ENCODE measurements around the gene ODAD3. TPM values are rescaled to one million over a fixed set of nuclear protein-coding genes. Genes with fewer than 3 reads are reported as not detected.

Gene ODAD3
- total and polyA plus RNA-seq, 2 experiments from 2014 or later = 0.44 to 0.54 TPM

GRCh38 chr19:11373166-11373884 lies 61.6 kb downstream of the ODAD3 start:
- 20 to 23% methylated on average over 10 of the region's 10 CpGs for WGBS, 2 experiments (ENCODE audit: low coverage in 1 of 2, low lambda C conversion rate in 2 of 2, missing lambda C conversion rate in 2 of 2)
- H3K4me2 ChIP-seq (ENCODE audit: unreplicated experiment) = no peak overlapping the region
- H3K4me1 ChIP-seq (ENCODE audit: insufficient read depth) = peaks cover 23% of the 10 kb centered on the region
- H3K9ac ChIP-seq = no peak overlapping the region
- no peaks in the 10 kb centered on the region for H4K20me1 ChIP-seq (ENCODE audit: insufficient read depth)
- H3K4me3 ChIP-seq = no peak overlapping the region; the same call in 1 of the 2 replicates
- in situ Hi-C loops (cut with MboI) = no loop called here
- no peaks in the 10 kb centered on the region for H3K9me3 ChIP-seq (ENCODE audit: low read depth)
- peaks cover 15% of the 10 kb centered on the region for H3F3A ChIP-seq (ENCODE audit: insufficient read depth)
- no peak for TF ChIP-seq EZH2phosphoT487 (IDR thresholded peaks at IDR 0.05; ENCODE audit: insufficient read depth, low read depth)
- no peak for TF ChIP-seq EZH2 (IDR thresholded peaks at IDR 0.05; ENCODE audit: insufficient read depth, poor library complexity, severe bottlenecking)
- peak; percentile 42 for DNase-seq
- H3K27ac ChIP-seq = no peak overlapping the region
- H3K79me2 ChIP-seq (ENCODE audit: insufficient read depth) = no peaks in the 10 kb centered on the region
- no peaks in the 10 kb centered on the region for H3K9me2 ChIP-seq (ENCODE audit: insufficient read depth)
- H2AFZ ChIP-seq = peak overlapping the region; percentile 82; the same call in 1 of the 2 replicates
- H3K36me3 ChIP-seq (ENCODE audit: low read depth) = no peaks in the 10 kb centered on the region
- H3K27me3 ChIP-seq (replicated peaks; ENCODE audit: insufficient read depth) = no peaks in the 10 kb centered on the region

- in situ Hi-C loops (cut with MboI) = no loop called here
- Histone ChIP-seq H3K9me3 (ENCODE audit: low read depth) (no peaks in the 10 kb centered on the region), H3K4me2 (ENCODE audit: unreplicated experiment) (no peak overlapping the region), H2AFZ (no peak overlapping the region), H3K9ac (no peak overlapping the region), H3K27ac (no peak overlapping the region), H3K4me1 (ENCODE audit: insufficient read depth) (peaks cover 4% of the 10 kb centered on the region; the same call in 1 of the 2 replicates), H3K79me2 (ENCODE audit: insufficient read depth) (no peaks in the 10 kb centered on the region), H4K20me1 (ENCODE audit: insufficient read depth) (no peaks in the 10 kb centered on the region), H3K4me3 (no peak overlapping the region), H3K36me3 (ENCODE audit: low read depth) (no peaks in the 10 kb centered on the region), H3K27me3 (replicated peaks; ENCODE audit: insufficient read depth) (no peaks in the 10 kb centered on the region), H3K9me2 (ENCODE audit: insufficient read depth) (no peaks in the 10 kb centered on the region), H3F3A (ENCODE audit: insufficient read depth) (no peaks in the 10 kb centered on the region)
- TF ChIP-seq EZH2phosphoT487 (IDR thresholded peaks at IDR 0.05; ENCODE audit: insufficient read depth, low read depth) = no peak
- TF ChIP-seq EZH2 (IDR thresholded peaks at IDR 0.05; ENCODE audit: insufficient read depth, poor library complexity, severe bottlenecking) = no peak
- 93 to 100% methylated on average over 2 of the region's 2 CpGs for WGBS, 2 experiments (ENCODE audit: low coverage in 1 of 2, low lambda C conversion rate in 2 of 2, missing lambda C conversion rate in 2 of 2)
- no peak for DNase-seq
Measured at GRCh38 chr19:11370744-11371143, 64.2 kb downstream of the ODAD3 start.

Small RNAs within 50 kb of the gene (small RNA-seq; reads per million reads assigned to genes)
- gene RF00019 (ENCODE audit: low read depth, low replicate concordance) = not detected

Other genes starting within 250 kb of the ODAD3 start
- 215 and 278 TPM in 2 replicates for gene KANK2, start 237.6 kb downstream of the ODAD3 start, total RNA-seq (2014; rRNA removed; shearing (Covaris generic))
- gene KANK2, start 237.6 kb downstream of the ODAD3 start, polyA plus RNA-seq (2016; fragmentation: Nextera tagmentation; extraction: Ambion mirVana) = 76.3 and 77.1 TPM in 2 replicates
- gene ANGPTL8, start 195.5 kb downstream of the ODAD3 start, total RNA-seq (2014; rRNA removed; shearing (Covaris generic)) = 1.7 TPM in 1 of 2 replicates, not detected in the other
- not detected in 2 replicates for gene ANGPTL8, start 195.5 kb downstream of the ODAD3 start, polyA plus RNA-seq (2016; fragmentation: Nextera tagmentation; extraction: Ambion mirVana)
- gene DOCK6, start 172.6 kb downstream of the ODAD3 start, total RNA-seq (2014; rRNA removed; shearing (Covaris generic)) = 10.7 and 13.9 TPM in 2 replicates
- gene DOCK6, start 172.6 kb downstream of the ODAD3 start, polyA plus RNA-seq (2016; fragmentation: Nextera tagmentation; extraction: Ambion mirVana) = 11.8 and 17.7 TPM in 2 replicates
- not detected in 2 replicates for gene TSPAN16, start 139.0 kb downstream of the ODAD3 start, total RNA-seq (2014; rRNA removed; shearing (Covaris generic))
- not detected in 2 replicates for gene TSPAN16, start 139.0 kb downstream of the ODAD3 start, polyA plus RNA-seq (2016; fragmentation: Nextera tagmentation; extraction: Ambion mirVana)
- 5.1 and 9.0 TPM in 2 replicates for gene RAB3D, start 95.5 kb downstream of the ODAD3 start, total RNA-seq (2014; rRNA removed; shearing (Covaris generic))
- 3.7 and 4.3 TPM in 2 replicates for gene RAB3D, start 95.5 kb downstream of the ODAD3 start, polyA plus RNA-seq (2016; fragmentation: Nextera tagmentation; extraction: Ambion mirVana)
- 66.1 and 152 TPM in 2 replicates for gene TMEM205, start 88.9 kb downstream of the ODAD3 start, total RNA-seq (2014; rRNA removed; shearing (Covaris generic))
- gene TMEM205, start 88.9 kb downstream of the ODAD3 start, polyA plus RNA-seq (2016; fragmentation: Nextera tagmentation; extraction: Ambion mirVana) = 84.6 and 90.1 TPM in 2 replicates
- gene CCDC159, start 88.6 kb downstream of the ODAD3 start, total RNA-seq (2014; rRNA removed; shearing (Covaris generic)) = 8.5 and 11.6 TPM in 2 replicates
- 11.4 and 16.5 TPM in 2 replicates for gene CCDC159, start 88.6 kb downstream of the ODAD3 start, polyA plus RNA-seq (2016; fragmentation: Nextera tagmentation; extraction: Ambion mirVana)
- 39.7 and 67.8 TPM in 2 replicates for gene PLPPR2, start 79.7 kb downstream of the ODAD3 start, total RNA-seq (2014; rRNA removed; shearing (Covaris generic))
- 52.0 TPM in 2 replicates for gene PLPPR2, start 79.7 kb downstream of the ODAD3 start, polyA plus RNA-seq (2016; fragmentation: Nextera tagmentation; extraction: Ambion mirVana)
- gene SWSAP1, start 60.5 kb downstream of the ODAD3 start, total RNA-seq (2014; rRNA removed; shearing (Covaris generic)) = 0.32 TPM in 1 of 2 replicates, not detected in the other
- gene SWSAP1, start 60.5 kb downstream of the ODAD3 start, polyA plus RNA-seq (2016; fragmentation: Nextera tagmentation; extraction: Ambion mirVana) = 1.3 and 1.4 TPM in 2 replicates
- 4.4 and 7.0 TPM in 2 replicates for gene EPOR, start 50.8 kb downstream of the ODAD3 start, total RNA-seq (2014; rRNA removed; shearing (Covaris generic))
- gene EPOR, start 50.8 kb downstream of the ODAD3 start, polyA plus RNA-seq (2016; fragmentation: Nextera tagmentation; extraction: Ambion mirVana) = 4.3 and 4.7 TPM in 2 replicates
- 0.54 and 5.9 TPM in 2 replicates for gene RGL3, start 15.8 kb downstream of the ODAD3 start, total RNA-seq (2014; rRNA removed; shearing (Covaris generic))
- 0.43 and 1.4 TPM in 2 replicates for gene RGL3, start 15.8 kb downstream of the ODAD3 start, polyA plus RNA-seq (2016; fragmentation: Nextera tagmentation; extraction: Ambion mirVana)
- gene PRKCSH, start 514 bp upstream of the ODAD3 start, total RNA-seq (2014; rRNA removed; shearing (Covaris generic)) = 118 and 142 TPM in 2 replicates
- gene PRKCSH, start 514 bp upstream of the ODAD3 start, polyA plus RNA-seq (2016; fragmentation: Nextera tagmentation; extraction: Ambion mirVana) = 94.1 and 104 TPM in 2 replicates
- gene ELAVL3, start 45.9 kb upstream of the ODAD3 start, total RNA-seq (2014; rRNA removed; shearing (Covaris generic)) = not detected in 2 replicates
- gene ELAVL3, start 45.9 kb upstream of the ODAD3 start, polyA plus RNA-seq (2016; fragmentation: Nextera tagmentation; extraction: Ambion mirVana) = not detected in 2 replicates
- gene ZNF653, start 70.7 kb upstream of the ODAD3 start, total RNA-seq (2014; rRNA removed; shearing (Covaris generic)) = 3.9 and 4.6 TPM in 2 replicates
- gene ZNF653, start 70.7 kb upstream of the ODAD3 start, polyA plus RNA-seq (2016; fragmentation: Nextera tagmentation; extraction: Ambion mirVana) = 1.4 and 2.2 TPM in 2 replicates
- gene ECSIT, start 94.0 kb upstream of the ODAD3 start, total RNA-seq (2014; rRNA removed; shearing (Covaris generic)) = 28.0 and 35.2 TPM in 2 replicates
- 17.1 and 20.5 TPM in 2 replicates for gene ECSIT, start 94.0 kb upstream of the ODAD3 start, polyA plus RNA-seq (2016; fragmentation: Nextera tagmentation; extraction: Ambion mirVana)
- gene CNN1, start 103.7 kb upstream of the ODAD3 start, total RNA-seq (2014; rRNA removed; shearing (Covaris generic)) = 44.5 and 47.4 TPM in 2 replicates
- gene CNN1, start 103.7 kb upstream of the ODAD3 start, polyA plus RNA-seq (2016; fragmentation: Nextera tagmentation; extraction: Ambion mirVana) = 27.1 and 30.0 TPM in 2 replicates
- 32.4 and 50.6 TPM in 2 replicates for gene ELOF1, start 124.1 kb upstream of the ODAD3 start, total RNA-seq (2014; rRNA removed; shearing (Covaris generic))
- 71.8 and 72.6 TPM in 2 replicates for gene ELOF1, start 124.1 kb upstream of the ODAD3 start, polyA plus RNA-seq (2016; fragmentation: Nextera tagmentation; extraction: Ambion mirVana)
- 0.11 TPM in 1 of 2 replicates, not detected in the other for gene ACP5, start 142.5 kb upstream of the ODAD3 start, total RNA-seq (2014; rRNA removed; shearing (Covaris generic))
- 0.26 TPM in 1 of 2 replicates, not detected in the other for gene ACP5, start 142.5 kb upstream of the ODAD3 start, polyA plus RNA-seq (2016; fragmentation: Nextera tagmentation; extraction: Ambion mirVana)
- 13.3 and 13.8 TPM in 2 replicates for gene ZNF627, start 162.4 kb upstream of the ODAD3 start, total RNA-seq (2014; rRNA removed; shearing (Covaris generic))
- gene ZNF627, start 162.4 kb upstream of the ODAD3 start, polyA plus RNA-seq (2016; fragmentation: Nextera tagmentation; extraction: Ambion mirVana) = 7.2 and 7.7 TPM in 2 replicates